T1000 (cell line): ENCODE data around the gene DYNLT4.
A peak's percentile ranks its signal among the peaks of the same experiment; 100 is the strongest.
"Not testable (repeated sequence)": the region's sequence is repeated elsewhere in the genome, so short reads cannot be mapped to it uniquely, and the experiment has no call there.

Experiments
- DNase-seq: peaks from one replicate; lab custom pipeline; 2025; ENCODE audit warnings: mixed read lengths; lab: John Stamatoyannopoulos, UW

Gene DYNLT4

GRCh38 chr1:44788120-44788860 is 18.9 kb downstream of the DYNLT4 start, which contains the start of gene BEST4:
Gene BEST4 (minus strand): TSS chr1:44788170. CDS start chr1:44787705, 465 bp downstream.
- no peak for DNase-seq

DNA sequence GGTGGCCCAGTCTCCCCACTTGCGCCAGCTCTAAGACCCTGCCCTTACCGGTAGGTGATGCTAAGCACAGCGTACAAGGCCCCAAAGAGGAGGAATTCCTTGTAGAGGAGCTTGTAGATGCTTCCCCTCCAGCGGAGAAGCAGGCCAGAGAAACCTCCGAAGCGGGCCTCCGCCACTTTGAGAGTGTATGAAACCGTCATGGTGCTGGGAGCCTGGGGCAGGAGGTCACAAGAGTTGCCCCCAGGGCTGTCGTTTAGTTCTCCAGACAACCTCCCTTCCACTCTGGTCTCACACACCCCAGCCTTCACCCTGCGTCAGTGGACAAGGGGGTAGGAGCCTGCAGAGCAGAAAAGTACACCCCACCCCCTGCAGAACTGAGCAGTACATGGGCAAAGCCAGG is 19.6 kb downstream of the DYNLT4 start:
- no peak for DNase-seq

GRCh38 chr1:44786841-44787426 is 20.2 kb downstream of the DYNLT4 start:
- no peak for DNase-seq

GRCh38 chr1:44786138-44786840 is 20.9 kb downstream of the DYNLT4 start:
- no peak for DNase-seq

DNA sequence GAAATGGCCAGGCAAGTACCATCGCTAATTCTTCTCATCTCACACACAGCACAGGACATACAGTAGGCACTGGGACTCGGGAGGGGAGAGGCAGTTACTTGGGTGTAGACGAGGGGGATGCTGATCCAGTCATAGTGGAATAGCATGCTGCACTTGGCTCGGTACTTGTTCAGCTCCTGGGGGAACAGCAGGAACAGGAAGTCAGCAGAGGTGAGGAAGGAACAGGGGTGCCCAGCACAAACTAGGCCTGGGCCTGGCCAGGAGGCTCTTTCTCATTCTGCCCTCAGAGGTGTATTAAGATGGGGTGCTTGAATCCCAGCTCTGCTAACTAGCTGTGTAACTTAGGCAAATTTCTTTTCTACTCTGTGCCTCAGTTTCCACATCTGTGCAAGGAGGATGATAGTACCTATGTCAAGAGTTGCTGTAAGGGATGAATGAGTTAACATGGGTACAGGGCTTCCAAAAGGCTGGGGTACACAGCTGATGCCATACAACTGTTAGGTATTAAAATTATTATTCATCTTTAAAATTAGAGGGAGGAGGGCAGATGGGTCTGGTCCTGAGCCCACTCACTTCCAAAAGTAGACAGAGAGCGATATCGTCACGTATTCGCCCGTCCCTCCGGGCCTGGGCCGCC is 21.5 kb downstream of the DYNLT4 start:
- DNase-seq = no peak

DNA sequence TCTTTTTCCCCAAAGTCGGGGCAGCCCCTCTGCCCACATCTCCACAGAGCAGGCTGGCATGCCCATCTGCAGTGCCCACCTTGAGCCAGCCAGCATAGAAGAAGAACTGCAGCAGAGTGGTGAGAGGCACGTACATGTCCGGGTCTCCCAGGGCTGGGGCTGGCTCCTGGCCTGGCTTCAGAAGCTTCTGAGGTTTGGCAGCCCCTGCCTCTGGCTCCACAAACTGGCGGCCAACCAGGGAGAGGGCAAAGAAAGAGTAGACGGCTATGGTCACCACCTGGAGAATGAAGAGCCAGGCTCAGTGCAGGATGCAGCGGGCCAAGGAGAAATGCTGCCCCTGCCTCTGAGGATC is 22.1 kb downstream of the DYNLT4 start:
- no peak for DNase-seq

- no peak for DNase-seq
Measured at GRCh38 chr1:44784094-44785028, 22.8 kb downstream of the DYNLT4 start.

DNA sequence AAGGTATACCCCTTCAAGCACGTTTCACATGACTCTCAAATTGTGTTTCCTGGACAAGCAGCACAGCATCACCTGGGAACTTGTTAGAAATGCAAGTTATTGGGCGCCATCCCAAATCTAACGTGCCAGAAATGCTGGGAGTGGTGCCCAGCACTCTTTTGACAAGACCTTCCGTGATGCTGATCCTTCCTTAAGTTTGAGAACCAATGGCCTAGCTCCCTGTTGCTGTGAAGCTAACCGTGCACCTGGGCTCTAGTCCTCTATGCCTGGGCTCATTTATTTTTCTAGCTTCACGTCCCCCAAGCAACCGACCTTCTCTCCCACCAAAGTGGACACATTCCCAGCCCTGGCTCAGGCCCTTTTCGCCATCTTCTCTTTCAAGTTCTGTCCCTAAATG is 23.5 kb downstream of the DYNLT4 start:
- DNase-seq = no peak

DNA sequence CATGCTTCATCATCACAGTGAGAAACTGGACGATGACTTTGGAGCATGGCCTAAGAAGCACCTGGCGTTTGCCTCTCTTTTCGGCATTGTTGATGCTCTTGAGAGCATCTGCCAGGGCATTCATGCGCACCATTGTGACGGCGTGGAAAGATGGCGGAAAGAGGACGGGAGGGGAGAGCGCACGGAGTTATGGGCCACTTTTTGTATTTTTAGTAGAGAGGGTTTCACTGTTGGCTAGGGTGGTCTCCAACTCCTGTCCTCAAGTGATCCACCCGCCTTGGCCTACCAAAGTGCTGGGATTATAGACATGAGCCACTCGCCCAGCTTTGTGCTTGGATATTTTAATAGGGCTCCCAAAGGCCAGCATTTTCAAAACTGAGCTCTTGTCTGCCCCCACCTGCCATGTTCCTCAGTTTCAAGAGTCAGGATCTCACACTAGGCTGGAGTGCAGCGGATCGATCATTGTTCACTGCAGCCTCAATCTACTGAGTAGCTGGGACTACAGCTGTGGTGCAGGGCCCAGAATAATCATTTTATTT is 26.5 kb downstream of the DYNLT4 start:
- DNase-seq = no peak

- no peak for DNase-seq
Measured at GRCh38 chr1:44778705-44779576, 28.2 kb downstream of the DYNLT4 start.

GRCh38 chr1:44777969-44778635 is 29.0 kb downstream of the DYNLT4 start:
- DNase-seq = no peak

- no peak for DNase-seq
Measured at GRCh38 chr1:44777547-44777946, 29.6 kb downstream of the DYNLT4 start.

GRCh38 chr1:44776730-44777068 is 30.5 kb downstream of the DYNLT4 start:
- DNase-seq = no peak

- DNase-seq = no peak
Measured at GRCh38 chr1:44775930-44776729, 31.0 kb downstream of the DYNLT4 start.

- DNase-seq = peak; percentile 87
Measured at GRCh38 chr1:44775078-44775929, 31.8 kb downstream of the DYNLT4 start, which contains the start of gene RPS8. Gene RPS8 (plus strand): TSS chr1:44775540. CDS start chr1:44775597, 57 bp downstream.

- not testable (repeated sequence) for DNase-seq
Measured at GRCh38 chr1:44766421-44766820, 40.7 kb downstream of the DYNLT4 start.

DNA sequence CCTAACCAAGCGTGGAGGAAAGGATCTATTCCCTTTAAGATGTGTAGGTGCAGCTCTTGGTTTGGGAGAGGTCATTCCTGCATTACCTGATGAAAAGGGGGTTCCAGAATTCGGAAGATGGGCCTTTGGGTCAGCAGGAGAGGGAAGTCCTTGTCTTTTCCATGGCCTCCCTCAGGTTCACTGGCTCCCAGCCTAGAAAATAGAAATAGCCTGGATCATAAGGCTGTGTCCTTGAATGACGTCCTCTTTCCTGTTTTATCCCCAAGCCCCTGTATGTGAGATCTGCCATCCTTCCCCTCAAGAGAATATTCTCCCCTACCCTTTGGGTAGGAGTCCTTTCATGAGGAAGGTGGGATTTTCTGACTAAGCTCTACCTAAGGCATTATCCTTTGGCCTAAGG is 46.3 kb downstream of the DYNLT4 start:
- DNase-seq = no peak

GRCh38 chr1:44759077-44759476 is 48.1 kb downstream of the DYNLT4 start:
- no peak for DNase-seq
